NOMO-1 treated with DMSO at 0.1 percent for 48 hours (cell line): ENCODE data around the gene CTRB1.
"Not testable (repeated sequence)": the region's sequence is repeated elsewhere in the genome, so short reads cannot be mapped to it uniquely, and the experiment has no call there.

Experiments used
- DNase-seq: peaks from one replicate; lab custom pipeline; 2025; ENCODE audit not compliant: unreplicated experiment; lab: John Stamatoyannopoulos, UW

Gene CTRB1

DNA sequence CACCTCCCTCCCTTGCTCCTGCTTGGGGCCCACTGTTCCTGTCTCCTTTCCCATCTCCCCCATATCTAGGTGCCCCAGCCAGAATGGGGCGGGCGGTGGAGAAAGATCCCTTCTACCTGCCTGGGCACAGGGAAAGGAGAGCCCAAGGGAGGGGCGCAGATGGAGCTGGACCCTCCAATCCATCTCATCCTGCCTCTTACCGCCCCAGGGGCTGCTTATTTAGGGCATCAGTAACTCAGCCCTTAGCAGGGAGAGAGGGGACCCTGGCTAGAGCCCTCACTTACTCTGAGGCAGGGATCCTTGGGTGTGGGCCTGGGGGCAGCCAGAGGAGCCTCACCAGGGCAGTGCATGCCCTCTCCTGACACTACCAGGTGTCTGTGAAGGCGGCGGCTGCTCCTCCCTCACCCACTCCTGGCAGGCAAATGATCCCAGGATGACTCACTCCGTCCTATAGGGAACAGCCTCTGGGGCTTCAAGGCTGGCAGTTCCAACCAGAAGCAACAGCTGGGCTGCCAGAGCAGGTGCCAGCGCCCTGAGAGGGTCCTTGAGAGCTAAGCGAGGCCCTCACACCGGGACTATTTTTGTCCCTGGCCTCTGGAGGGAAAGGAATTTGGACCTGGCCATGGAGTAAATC, 49.0 kb downstream of the CTRB1 start:
- DNase-seq: no peak

- not testable (repeated sequence) for DNase-seq
Observed at GRCh38 chr16:75269358-75269757, 50.6 kb downstream of the CTRB1 start.

DNA sequence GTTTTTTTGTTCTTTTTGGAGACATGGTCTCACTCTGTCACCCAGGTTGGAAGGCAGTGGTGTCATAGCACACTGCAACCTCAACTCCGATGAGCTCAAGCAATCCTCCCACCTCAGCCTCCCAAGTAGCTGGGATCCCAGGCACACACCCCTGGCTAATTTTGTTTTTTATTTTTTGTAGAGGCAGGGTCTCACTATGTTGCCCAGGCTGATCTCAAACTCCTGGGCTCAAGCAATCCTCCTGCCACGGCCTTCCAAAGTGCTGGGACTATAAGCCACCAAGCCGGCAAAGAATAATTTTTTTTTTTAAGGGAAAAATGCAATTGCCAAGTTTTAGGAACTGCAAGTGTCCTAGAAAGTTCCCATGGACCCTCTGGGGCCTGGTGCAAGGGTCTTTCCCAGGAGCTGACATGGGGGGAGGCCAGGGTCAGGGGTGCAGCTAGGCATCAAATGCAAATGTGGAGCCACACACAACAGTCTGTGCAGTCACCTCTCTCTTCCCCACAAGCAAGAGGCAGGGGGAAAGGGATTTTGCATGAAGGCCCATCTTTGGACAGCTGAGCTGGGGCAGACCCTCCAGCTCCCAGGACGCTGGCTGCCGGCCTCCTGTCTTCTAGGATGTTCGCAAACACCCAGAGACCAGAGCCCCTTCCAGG, 52.8 kb downstream of the CTRB1 start:
- DNase-seq: no peak

- peak; percentile 65 for DNase-seq
Observed at GRCh38 chr16:75272097-75272551, 53.3 kb downstream of the CTRB1 start.

DNA sequence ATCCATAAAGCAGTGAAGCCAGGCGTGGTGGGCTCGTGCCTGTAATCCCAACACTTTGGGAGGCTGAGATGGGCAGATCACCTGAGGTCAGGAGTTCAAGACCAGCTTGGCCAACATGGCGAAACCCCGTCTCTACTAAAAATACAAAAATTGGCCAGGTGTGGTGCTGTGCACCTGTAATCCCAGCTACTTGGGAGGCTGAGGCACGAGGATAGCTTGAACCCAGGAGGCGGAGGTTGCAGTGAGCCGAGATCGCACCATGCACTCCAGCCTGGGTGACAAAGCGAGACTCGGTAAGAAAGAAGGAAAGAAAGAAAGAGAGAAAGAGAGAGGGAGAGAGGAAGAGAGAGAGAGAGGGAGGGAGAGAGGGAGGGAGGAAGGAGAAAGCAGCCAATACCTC, 53.8 kb downstream of the CTRB1 start:
- not testable (repeated sequence) for DNase-seq

DNA sequence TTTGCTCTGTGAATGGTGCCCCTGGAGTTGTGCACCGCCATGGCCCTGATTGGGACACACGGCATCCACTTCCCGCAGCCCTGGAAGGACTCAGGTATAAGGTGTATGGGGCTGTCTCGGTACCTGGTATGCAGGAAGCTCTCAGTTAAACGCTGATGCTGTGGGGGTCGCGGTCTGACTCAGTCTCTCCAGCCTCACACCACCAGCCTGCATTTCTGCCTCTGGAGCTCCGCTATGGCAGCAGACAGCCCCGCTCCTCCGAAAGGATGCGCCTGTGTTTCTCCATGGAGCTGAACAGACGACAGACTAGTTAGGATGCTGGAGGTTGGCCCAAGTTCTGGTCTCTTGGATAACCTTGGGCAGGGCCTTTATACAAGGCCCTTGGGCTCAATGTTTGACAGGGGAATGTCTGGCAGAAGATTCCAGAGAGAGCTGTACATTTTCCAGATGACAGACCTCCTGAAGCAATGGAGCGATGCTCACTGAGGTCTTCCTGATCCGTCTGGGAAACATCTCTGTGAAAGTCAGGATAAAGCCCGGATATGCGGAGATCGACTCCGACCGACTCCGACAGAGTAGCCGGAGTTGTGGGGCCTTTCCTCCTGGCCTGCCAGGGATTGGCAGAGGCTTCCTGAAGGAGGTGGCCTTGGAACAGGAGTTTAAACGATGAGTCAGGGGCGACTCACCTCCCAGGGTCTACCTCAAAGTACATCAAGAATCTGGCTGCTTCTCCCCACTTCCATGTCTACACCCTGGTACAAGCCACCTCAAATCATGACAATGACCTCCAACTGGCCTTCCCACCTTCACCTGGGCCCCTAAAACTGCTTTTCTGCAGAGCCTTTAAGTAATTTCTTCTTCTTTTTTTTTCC, 54.5 kb downstream of the CTRB1 start:
- no peak for DNase-seq
